Measurements from ENCODE around the gene BLOC1S4.
"Not testable (repeated sequence)": the region's sequence is repeated elsewhere in the genome, so short reads cannot be mapped to it uniquely, and the experiment has no call there.

Gene BLOC1S4

DNA sequence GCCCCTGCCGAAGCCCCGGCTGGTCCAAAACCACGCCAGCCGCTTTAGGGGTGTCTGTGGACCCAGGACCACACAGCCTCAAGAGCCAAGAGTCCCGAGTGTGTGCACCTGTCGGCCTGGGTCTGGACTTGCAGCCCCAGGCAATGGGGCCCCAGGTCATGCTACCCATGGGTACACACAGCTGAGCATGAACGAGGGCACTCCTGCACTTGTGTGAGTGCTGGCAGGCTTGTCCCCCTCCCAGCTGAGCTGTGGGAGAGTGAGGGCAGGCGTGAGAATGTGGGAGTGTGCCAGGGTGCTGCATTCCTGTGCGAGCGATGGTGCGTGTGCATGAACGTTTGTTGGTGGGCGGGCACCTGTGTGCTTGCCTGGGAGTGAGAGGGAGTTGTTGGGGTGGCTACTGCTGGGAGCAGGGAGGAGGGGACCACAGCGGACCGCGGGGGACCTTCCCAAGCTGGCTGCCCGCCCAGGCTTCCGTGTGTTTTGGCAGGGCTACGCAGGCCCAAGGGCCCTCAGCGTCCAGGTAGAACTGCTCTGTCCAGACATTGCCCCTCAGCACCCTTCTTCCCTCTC, 30.8 kb downstream of the BLOC1S4 start:
- no peak for DNase-seq

DNA sequence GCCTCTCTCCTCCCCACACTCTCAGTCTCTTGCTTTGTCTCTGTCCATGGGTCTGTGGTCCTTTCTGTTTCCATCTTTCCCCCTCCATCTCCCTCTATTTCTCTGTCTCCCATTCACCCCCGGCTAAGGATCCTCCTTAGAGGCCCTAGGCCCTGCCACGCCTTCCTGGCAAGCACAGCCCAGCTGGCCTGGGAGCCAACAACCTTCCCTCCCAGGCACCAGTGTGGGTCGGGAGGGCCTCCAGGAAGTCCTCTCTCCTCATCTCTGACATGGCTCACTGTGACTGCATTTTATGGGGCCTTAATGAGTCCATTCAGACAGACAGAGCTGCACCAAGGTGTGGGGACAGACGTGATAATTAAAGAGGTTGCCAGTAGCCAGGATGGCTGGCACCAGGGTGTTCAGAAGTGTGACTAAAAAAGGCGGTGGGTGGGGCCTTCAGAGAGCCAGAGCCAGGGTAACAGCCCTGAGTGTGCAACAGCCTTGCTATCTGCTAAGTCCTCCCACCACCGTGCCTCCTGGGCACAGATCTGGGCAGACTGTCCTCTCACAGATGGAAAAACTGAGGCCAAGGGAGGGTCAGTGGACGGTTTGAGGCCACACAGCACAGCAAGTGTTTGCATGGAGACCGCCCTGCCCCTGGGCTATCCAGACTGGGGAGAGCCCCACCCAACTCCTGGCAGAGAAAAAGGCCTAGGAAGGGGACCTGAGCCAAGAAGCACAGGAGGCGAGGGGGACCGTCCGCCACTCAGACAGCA, 31.5 kb downstream of the BLOC1S4 start:
- no peak for DNase-seq

DNA sequence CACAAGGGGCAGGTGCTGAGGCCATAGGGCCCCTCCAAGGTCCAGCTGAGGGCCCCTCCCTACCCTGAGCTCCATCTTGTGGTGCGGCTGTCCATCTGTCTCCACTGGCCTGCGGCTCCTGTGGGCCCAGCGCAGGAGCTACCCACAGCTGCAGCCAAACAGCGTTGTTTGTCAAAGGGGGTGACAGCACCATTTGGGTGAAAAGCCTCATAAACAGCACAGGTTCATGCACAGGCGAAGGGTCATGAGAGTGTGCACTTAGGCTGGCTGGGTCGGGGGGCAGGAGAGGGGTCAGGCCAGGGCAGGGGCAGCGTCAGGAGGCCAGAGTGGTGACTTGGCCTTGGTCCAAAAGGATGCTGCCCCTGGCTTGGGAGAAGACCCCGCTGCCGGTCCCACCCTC, 32.3 kb downstream of the BLOC1S4 start:
- no peak for DNase-seq

DNA sequence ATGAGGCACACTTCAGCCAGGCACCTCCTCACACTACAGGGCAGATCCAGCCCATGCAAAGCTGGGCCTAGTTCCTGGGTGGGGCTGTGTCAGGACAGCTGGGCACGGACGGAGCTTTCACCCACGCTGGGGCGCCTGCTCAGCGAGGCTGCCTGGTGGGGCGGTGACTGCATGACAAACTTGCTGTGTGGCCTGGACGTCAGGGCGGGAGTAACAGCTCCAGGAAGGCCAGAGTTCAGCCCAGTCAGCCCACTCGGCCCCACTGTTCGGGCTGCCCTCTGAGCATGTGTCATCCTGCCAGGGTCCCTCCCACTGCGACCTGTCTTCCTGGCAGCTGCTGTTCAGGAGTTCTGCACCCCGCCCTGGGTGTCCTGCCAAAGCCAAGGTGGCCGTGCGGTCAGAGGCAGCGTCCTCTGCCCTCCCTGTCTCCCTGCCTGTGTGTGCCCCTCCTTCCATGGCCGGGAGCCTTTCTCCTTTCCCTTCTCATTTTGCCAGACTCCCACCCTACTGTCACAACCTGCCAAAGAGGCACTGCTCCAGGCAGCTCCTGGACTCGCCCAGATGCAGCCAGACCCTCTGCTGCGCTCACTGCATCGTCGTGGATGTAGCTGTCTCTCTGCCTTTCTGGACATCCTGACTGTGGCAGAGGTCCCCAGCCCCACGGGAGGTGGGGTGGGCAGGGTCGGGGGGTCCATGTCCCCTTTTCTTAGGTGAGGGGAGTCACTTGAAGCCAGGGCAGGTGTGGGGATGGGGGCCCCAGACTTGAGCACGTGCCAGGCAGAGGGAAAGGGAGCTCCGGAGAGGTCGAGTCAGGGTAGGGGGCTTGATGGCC, 33.6 kb downstream of the BLOC1S4 start:
- no peak for DNase-seq

GRCh38 chr4:6750286-6751221, 34.6 kb downstream of the BLOC1S4 start:
- DNase-seq, result no peak

- DNase-seq, result no peak
Observed at GRCh38 chr4:6751611-6752485, 35.9 kb downstream of the BLOC1S4 start.

- no peak for DNase-seq
Observed at GRCh38 chr4:6752486-6752829, 36.5 kb downstream of the BLOC1S4 start.

GRCh38 chr4:6753103-6753560, 37.2 kb downstream of the BLOC1S4 start:
- no peak for DNase-seq

DNA sequence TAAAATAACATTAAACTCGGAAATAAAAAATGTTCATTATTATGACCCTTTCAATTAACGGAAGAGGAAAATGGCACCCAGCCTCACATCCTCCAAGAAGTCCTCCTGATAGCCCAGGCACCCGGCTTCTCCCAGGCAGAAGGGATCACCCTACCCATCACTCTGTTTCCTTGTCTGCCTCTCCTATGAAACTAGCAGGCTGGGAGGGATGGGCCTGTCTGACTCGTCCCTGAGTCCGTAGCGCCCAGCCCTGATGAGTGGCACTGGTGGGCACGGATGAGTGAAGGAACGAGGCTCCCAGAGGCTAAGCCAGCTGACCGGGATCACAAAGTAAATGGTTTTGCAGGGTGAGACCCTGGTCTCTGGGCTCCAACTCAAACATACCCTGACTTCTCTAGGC, 37.9 kb downstream of the BLOC1S4 start:
- DNase-seq, result no peak

DNA sequence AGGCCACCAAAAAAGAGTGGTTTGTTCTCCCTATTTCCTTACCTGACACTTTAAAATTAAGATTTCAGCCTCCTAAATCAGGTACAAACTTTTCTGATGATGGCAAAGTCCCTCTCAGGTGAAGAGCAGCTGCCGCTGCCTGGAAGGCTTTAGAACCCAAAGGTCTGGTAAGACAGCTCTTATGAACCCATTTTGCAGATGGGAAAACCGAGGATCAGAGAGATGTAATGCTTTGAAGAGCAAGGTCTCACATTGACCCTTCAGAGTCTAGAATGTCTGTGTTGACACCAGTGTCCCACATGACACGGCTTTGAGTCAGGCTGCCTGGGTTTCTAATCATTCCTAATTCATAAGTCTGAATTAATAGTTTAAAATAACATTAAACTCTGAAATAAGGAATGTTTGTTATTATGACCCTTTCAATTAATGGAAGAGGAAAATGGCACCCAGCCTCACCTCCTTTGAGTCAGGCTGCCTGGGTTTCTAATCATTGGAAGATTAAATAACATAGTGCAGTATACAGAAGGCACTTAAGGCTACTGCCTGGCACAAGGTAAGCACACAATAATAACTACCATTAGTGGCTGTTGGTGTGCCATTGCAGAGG, 38.6 kb downstream of the BLOC1S4 start:
- no peak for DNase-seq

- no peak for DNase-seq
Observed at GRCh38 chr4:6755088-6755753, 39.2 kb downstream of the BLOC1S4 start.

DNA sequence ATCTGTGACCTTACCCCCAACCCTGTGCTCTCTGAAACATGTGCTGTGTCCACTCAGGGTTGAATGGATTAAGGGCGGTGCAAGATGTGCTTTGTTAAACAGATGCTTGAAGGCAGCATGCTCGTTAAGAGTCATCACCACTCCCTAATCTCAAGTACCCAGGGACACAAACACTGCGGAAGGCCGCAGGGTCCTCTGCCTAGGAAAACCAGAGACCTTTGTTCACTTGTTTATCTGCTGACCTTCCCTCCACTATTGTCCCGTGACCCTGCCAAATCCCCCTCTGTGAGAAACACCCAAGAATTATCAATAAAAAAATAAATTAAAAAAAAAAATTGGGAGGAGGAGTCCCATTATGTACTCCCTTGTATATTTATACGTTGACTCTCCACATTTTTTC, 40.4 kb downstream of the BLOC1S4 start:
- DNase-seq, result not testable (repeated sequence)

DNA sequence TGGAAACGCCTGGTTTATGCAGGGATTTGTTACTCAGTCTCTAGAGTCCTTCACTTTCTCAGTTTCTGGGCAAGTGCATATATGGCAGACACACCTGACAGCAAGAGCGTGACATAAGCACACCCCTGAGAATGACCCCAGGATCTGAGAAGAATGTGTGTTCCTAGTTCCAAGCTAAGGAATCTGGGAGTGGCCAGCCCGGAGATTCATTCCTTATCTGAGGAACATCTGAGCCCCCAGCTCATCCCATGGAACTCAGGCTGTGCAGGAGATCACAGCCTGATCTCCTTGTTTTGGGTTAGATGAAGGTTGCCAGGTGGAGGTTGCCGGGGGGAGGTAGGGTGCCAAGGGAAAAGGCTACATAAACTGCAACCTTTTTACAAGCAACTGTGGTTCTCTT, 42.8 kb downstream of the BLOC1S4 start:
- no peak for DNase-seq

DNA sequence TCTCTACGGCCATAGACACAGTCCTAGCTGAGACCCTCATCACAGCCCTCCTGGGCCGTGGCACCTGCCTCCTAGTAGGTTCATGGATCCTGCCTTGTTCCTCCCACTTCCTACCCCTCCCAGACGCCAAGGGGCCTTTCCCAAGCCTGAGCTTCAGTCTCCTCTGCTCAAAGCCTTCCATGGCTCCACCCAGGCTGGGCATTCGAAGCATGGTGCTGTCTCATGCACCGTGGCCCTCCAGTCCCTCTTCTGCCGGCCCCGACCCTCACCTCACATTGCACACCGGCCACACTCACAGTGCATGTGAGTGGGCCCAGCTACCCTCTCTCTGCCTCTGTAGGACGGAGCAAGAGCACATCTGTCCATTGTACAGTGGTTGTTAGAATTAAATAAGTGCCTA, 44.9 kb downstream of the BLOC1S4 start:
- DNase-seq, result no peak

GRCh38 chr4:6761649-6762615, 46.0 kb downstream of the BLOC1S4 start:
- DNase-seq, result no peak

GRCh38 chr4:6763330-6763851, 47.4 kb downstream of the BLOC1S4 start:
- peak; percentile 27 to 74 for DNase-seq

- DNase-seq, result no peak
Observed at GRCh38 chr4:6764976-6765620, 49.1 kb downstream of the BLOC1S4 start.

DNA sequence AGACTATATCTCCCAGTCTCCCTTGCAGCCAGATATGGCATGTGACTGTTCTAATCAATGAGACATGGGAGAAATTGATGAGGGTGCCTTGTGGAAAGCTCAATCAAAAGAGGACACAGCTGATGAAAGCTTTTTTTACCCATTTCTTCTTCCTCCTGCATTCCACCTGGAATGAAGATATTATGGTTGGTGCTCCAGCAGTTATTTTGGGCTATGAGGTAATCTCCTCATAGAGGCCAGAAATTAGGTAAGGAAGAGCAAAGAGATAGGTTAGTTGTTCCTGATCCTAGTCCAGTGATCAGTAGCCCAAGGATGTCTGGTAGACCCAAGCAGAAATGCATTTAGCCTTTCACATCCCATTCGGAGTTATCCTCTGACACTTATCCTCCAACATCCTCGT, 49.7 kb downstream of the BLOC1S4 start:
- DNase-seq, result no peak
